ENCODE measurements around the gene OR52K2.

DNA sequence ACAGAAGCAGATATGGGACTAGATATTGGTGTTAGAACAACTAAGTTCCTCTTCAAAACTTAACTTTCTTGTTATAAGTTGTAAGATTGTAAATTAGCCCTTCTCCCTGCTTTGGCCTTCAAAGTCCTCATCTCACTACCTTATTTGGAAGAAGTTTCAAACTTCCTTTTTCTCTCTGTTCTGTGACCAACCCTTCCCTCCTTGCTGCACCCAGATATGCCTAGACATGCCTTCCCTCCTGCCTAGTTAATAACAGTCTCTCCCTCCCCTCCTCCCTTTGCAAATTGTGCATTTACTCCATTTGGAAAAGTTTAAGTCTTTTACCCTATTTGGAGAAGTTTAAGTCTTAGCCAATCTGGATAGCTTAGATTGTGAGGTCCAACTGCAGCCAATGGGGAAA, 4.9 kb downstream of the OR52K2 start:
- TF ChIP-seq, protein P1, sequence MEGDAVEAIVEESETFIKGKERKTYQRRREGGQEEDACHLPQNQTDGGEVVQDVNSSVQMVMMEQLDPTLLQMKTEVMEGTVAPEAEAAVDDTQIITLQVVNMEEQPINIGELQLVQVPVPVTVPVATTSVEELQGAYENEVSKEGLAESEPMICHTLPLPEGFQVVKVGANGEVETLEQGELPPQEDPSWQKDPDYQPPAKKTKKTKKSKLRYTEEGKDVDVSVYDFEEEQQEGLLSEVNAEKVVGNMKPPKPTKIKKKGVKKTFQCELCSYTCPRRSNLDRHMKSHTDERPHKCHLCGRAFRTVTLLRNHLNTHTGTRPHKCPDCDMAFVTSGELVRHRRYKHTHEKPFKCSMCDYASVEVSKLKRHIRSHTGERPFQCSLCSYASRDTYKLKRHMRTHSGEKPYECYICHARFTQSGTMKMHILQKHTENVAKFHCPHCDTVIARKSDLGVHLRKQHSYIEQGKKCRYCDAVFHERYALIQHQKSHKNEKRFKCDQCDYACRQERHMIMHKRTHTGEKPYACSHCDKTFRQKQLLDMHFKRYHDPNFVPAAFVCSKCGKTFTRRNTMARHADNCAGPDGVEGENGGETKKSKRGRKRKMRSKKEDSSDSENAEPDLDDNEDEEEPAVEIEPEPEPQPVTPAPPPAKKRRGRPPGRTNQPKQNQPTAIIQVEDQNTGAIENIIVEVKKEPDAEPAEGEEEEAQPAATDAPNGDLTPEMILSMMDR (IDR thresholded peaks at IDR 0.05) = no peak
- TF ChIP-seq POLR2A (IDR thresholded peaks at IDR 0.05) (no peak), POLR2AphosphoS5 (IDR thresholded peaks at IDR 0.05) (no peak), EP300 (IDR thresholded peaks at IDR 0.05) (no peak)
